Measurements from ENCODE around the gene MSTN. TPM values are rescaled to one million over a fixed set of nuclear protein-coding genes. Genes with fewer than 3 reads are reported as not detected.

Gene MSTN
- 0.19 TPM for total RNA-seq
- 1.1 TPM for polyA plus RNA-seq
- long read RNA-seq, donor 1, result 0 reads
- long read RNA-seq, donor 2, partial matches to known transcripts, result 0 of 1 reads
- long read RNA-seq, donor 2, other reads (novel, unspliced or antisense), result 0 of 1 reads
- long read RNA-seq, donor 3, result 0 reads
- long read RNA-seq, donor 4, result 0 reads
- long read RNA-seq, donor 5, result 0 reads
- long read RNA-seq, donor 6, result 0 reads
- long read RNA-seq, donor 7, result 0 reads
- long read RNA-seq, donor 8, result 0 reads
- long read RNA-seq, donor 9, result 0 reads
- long read RNA-seq, donor 10, result 0 reads

DNA sequence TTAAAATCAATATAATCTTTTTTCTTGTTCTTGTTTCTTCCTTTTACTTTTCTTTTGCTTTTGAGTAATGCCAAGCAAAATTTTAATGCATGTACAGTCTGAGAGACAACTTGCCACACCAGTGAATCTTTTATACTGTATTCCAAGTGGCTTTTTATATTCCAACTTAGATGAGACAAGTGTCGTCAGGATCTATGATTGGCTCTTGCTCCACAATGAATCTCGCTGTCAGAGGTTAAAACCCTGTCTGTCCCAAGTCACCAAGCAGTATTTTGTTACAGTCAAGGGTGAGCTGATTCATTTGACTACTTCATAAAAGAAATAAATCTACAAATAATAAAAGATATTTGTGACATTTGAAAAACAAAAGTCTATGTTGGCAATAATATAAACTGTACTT lies at the start of gene MSTN:
TSS of gene MSTN (minus strand) at position 129 of the 400 bp plus-strand sequence. CDS start 133 bp downstream, outside the sequence.
- no peak for DNase-seq (ENCODE audit: low read depth in 6 of 9, low spot score in 9 of 9)
- 94% methylated on average over 2 of the region's 2 CpGs for WGBS
- Histone ChIP-seq H3K9me3 (ENCODE audit: control insufficient read depth in 2 of 2, insufficient read depth in 1 of 2, low read length in 1 of 2) (no peaks in the 10 kb centered on the region), H3K4me1 (ENCODE audit: control insufficient read depth in 2 of 2, insufficient read depth in 2 of 2, low read length in 2 of 2) (no peaks in the 10 kb centered on the region), H3K36me3 (ENCODE audit: control insufficient read depth in 2 of 2, insufficient read depth in 2 of 2, low read length in 1 of 2) (no peaks in the 10 kb centered on the region), H3K27me3 (ENCODE audit: control insufficient read depth in 2 of 2, insufficient read depth in 1 of 2, low read length in 1 of 2) (no peaks in the 10 kb centered on the region), H3K4me3 (ENCODE audit: low read length in 2 of 2) (no peak within 1 kb of the TSS), H3K27ac (ENCODE audit: low read depth in 1 of 2, low read length in 1 of 2) (no peak within 1 kb of the TSS)

DNA sequence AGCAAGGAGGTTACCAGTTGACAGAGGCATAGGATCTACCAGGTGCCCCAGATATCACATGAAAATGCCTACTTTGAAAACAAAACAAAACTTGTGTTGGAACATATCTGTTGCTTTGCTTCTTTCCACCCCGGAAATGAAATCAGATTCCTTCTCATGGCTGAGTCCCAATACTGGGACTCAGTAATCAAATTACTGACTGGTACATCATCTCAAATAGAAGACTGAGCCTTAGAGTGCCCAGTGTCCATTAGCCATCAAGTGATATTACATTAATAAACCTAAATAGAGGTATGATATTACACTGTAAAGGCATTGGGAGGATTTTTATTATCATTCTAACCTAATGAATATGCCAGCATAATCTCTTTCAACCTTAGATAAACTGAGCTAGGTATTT lies 48.6 kb upstream of the MSTN start:
- WGBS, result 95% methylated on average over 1 of the region's 1 CpG
- H3K27me3 ChIP-seq (ENCODE audit: control insufficient read depth in 2 of 2, insufficient read depth in 1 of 2, low read length in 1 of 2), result no peaks in the 10 kb centered on the region

DNA sequence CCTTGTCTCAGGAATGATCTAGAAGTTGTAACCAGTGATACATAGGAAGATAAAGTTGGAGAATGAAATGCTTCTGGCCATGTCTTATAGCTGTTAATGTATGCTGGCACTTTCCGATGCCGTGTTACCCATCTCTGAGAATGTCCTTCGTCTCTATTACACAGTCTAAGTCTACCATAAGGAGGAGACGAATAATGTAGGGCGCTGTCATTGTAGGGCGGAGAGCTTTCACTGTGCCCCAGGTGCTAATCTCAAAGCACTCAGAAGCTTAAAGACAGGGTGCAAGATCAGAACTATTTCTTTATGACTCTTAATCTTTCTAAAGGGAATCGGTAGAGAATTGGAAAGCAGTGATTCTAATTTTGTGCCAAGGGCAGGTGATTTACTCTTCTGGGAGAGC lies 48.2 kb upstream of the MSTN start:
- H3K4me1 ChIP-seq (ENCODE audit: control insufficient read depth in 2 of 2, insufficient read depth in 2 of 2, low read length in 2 of 2), result no peaks in the 10 kb centered on the region
- no peaks in the 10 kb centered on the region for H3K36me3 ChIP-seq (ENCODE audit: control insufficient read depth in 2 of 2, insufficient read depth in 2 of 2, low read length in 1 of 2)
- no peaks in the 10 kb centered on the region for H3K27me3 ChIP-seq (ENCODE audit: control insufficient read depth in 2 of 2, insufficient read depth in 1 of 2, low read length in 1 of 2)
- no peak overlapping the region for H3K4me3 ChIP-seq (ENCODE audit: low read length in 2 of 2)
- H3K9me3 ChIP-seq (ENCODE audit: control insufficient read depth in 2 of 2, insufficient read depth in 1 of 2, low read length in 1 of 2), result no peaks in the 10 kb centered on the region
- no peak for DNase-seq (ENCODE audit: low read depth in 6 of 9, low spot score in 9 of 9)
- 98% methylated on average over 7 of the region's 7 CpGs for WGBS
- H3K27ac ChIP-seq (ENCODE audit: low read depth in 1 of 2, low read length in 1 of 2), result no peak overlapping the region

More for the DNA sequence above, 48.6 kb upstream of the MSTN start:
- no peak for DNase-seq (ENCODE audit: low read depth in 6 of 9, low spot score in 9 of 9)
- Histone ChIP-seq H3K4me1 (ENCODE audit: control insufficient read depth in 2 of 2, insufficient read depth in 2 of 2, low read length in 2 of 2) (no peaks in the 10 kb centered on the region), H3K9me3 (ENCODE audit: control insufficient read depth in 2 of 2, insufficient read depth in 1 of 2, low read length in 1 of 2) (no peaks in the 10 kb centered on the region), H3K27ac (ENCODE audit: low read depth in 1 of 2, low read length in 1 of 2) (no peak overlapping the region), H3K36me3 (ENCODE audit: control insufficient read depth in 2 of 2, insufficient read depth in 2 of 2, low read length in 1 of 2) (no peaks in the 10 kb centered on the region), H3K4me3 (ENCODE audit: low read length in 2 of 2) (no peak overlapping the region)

DNA sequence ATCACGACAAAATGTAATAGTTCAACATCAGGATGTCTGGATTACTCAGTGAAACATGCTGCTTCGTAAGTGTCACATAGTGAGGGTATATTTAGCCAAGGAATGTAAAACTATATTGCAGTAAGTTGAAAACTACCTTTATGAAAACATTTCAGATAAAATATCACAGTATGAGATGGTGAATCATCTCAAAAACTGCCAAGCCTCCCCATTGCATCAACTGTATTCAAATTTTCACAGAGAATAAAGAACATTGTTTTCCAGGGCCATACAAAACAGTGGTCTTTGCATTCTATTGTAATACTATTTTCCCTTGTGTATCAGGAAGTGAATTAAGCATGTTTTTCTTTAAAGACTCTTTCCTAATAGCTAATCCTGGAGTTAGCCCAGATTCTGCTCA lies 47.6 kb upstream of the MSTN start:
- Histone ChIP-seq H3K4me1 (ENCODE audit: control insufficient read depth in 2 of 2, insufficient read depth in 2 of 2, low read length in 2 of 2) (no peaks in the 10 kb centered on the region), H3K36me3 (ENCODE audit: control insufficient read depth in 2 of 2, insufficient read depth in 2 of 2, low read length in 1 of 2) (no peaks in the 10 kb centered on the region), H3K27me3 (ENCODE audit: control insufficient read depth in 2 of 2, insufficient read depth in 1 of 2, low read length in 1 of 2) (no peaks in the 10 kb centered on the region), H3K27ac (ENCODE audit: low read depth in 1 of 2, low read length in 1 of 2) (no peak overlapping the region), H3K9me3 (ENCODE audit: control insufficient read depth in 2 of 2, insufficient read depth in 1 of 2, low read length in 1 of 2) (no peaks in the 10 kb centered on the region), H3K4me3 (ENCODE audit: low read length in 2 of 2) (no peak overlapping the region)
- no peak for DNase-seq (ENCODE audit: low read depth in 6 of 9, low spot score in 9 of 9)
- WGBS, result 89% methylated on average over 2 of the region's 2 CpGs

DNA sequence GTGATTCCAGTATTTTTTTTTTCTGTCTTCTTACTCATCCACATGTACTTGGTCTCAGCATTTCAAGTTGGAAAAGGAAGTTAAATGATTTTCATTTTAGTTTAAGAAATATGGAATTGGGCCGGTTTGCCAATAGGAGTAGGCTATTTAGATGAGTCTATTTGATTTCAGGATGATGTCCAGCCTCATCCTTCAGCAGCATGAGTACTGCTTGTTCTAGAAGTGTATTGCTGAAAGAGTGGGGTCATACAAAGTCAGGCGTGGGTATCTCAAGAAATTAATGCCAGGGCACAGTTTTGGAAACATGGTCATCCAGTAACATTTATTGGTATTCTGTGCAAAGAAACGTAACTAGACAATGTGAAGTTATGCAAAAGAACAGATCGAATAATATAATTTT lies 44.9 kb upstream of the MSTN start:
- no peak for DNase-seq (ENCODE audit: low read depth in 6 of 9, low spot score in 9 of 9)
- no peak overlapping the region for H3K4me3 ChIP-seq (ENCODE audit: low read length in 2 of 2)
- H3K36me3 ChIP-seq (ENCODE audit: control insufficient read depth in 2 of 2, insufficient read depth in 2 of 2, low read length in 1 of 2), result no peaks in the 10 kb centered on the region
- H3K4me1 ChIP-seq (ENCODE audit: control insufficient read depth in 2 of 2, insufficient read depth in 2 of 2, low read length in 2 of 2), result no peaks in the 10 kb centered on the region
- H3K27ac ChIP-seq (ENCODE audit: low read depth in 1 of 2, low read length in 1 of 2), result no peak overlapping the region
- WGBS, result 98% methylated on average over 4 of the region's 4 CpGs
- H3K9me3 ChIP-seq (ENCODE audit: control insufficient read depth in 2 of 2, insufficient read depth in 1 of 2, low read length in 1 of 2), result no peaks in the 10 kb centered on the region
- no peaks in the 10 kb centered on the region for H3K27me3 ChIP-seq (ENCODE audit: control insufficient read depth in 2 of 2, insufficient read depth in 1 of 2, low read length in 1 of 2)

DNA sequence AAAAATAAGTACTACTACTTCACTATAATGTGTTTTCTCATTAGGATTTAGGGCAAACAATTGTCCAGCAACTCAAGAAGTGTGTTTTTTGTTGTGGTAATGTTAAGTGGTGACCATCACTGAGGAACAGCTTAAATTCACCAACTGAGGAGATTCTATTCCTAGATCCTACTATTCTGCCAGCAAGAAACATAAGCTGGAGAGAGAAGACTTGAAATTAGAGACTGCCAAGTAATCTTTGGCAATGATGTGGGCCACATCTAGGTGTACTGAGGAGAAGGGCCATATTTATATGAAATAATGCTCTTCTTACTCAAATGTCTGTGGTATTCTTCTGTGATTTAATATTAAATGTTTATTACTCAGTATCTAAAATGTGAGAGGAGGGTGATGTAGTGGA lies 44.3 kb upstream of the MSTN start:
- Histone ChIP-seq H3K4me1 (ENCODE audit: control insufficient read depth in 2 of 2, insufficient read depth in 2 of 2, low read length in 2 of 2) (no peaks in the 10 kb centered on the region), H3K27me3 (ENCODE audit: control insufficient read depth in 2 of 2, insufficient read depth in 1 of 2, low read length in 1 of 2) (no peaks in the 10 kb centered on the region), H3K9me3 (ENCODE audit: control insufficient read depth in 2 of 2, insufficient read depth in 1 of 2, low read length in 1 of 2) (no peaks in the 10 kb centered on the region), H3K27ac (ENCODE audit: low read depth in 1 of 2, low read length in 1 of 2) (no peak overlapping the region), H3K4me3 (ENCODE audit: low read length in 2 of 2) (no peak overlapping the region), H3K36me3 (ENCODE audit: control insufficient read depth in 2 of 2, insufficient read depth in 2 of 2, low read length in 1 of 2) (no peaks in the 10 kb centered on the region)
- no peak for DNase-seq (ENCODE audit: low read depth in 6 of 9, low spot score in 9 of 9)

DNA sequence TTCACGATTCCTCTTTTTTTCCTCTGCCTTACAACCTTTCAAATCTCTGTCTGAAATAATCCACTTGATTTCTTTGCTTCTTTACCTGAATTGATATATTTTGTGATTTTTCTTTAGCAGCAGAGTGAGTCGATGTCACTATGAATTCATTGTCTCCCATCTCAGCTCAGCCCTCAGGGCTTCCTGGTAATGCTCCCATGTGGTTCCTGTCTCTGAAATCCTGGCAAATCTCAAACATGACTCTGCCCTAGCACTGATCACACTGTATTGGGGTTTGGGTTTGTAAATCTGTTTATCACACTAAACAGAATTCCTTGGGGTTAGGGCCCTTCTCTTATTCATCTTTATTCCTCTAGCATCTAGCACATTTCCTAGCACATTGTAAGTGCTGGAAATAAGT lies 43.0 kb upstream of the MSTN start:
- no peak for DNase-seq (ENCODE audit: low read depth in 6 of 9, low spot score in 9 of 9)
- WGBS, result 90% methylated on average over 2 of the region's 2 CpGs
- Histone ChIP-seq H3K4me1 (ENCODE audit: control insufficient read depth in 2 of 2, insufficient read depth in 2 of 2, low read length in 2 of 2) (no peaks in the 10 kb centered on the region), H3K27me3 (ENCODE audit: control insufficient read depth in 2 of 2, insufficient read depth in 1 of 2, low read length in 1 of 2) (no peaks in the 10 kb centered on the region), H3K36me3 (ENCODE audit: control insufficient read depth in 2 of 2, insufficient read depth in 2 of 2, low read length in 1 of 2) (no peaks in the 10 kb centered on the region), H3K4me3 (ENCODE audit: low read length in 2 of 2) (no peak overlapping the region), H3K9me3 (ENCODE audit: control insufficient read depth in 2 of 2, insufficient read depth in 1 of 2, low read length in 1 of 2) (no peaks in the 10 kb centered on the region), H3K27ac (ENCODE audit: low read depth in 1 of 2, low read length in 1 of 2) (no peak overlapping the region)

DNA sequence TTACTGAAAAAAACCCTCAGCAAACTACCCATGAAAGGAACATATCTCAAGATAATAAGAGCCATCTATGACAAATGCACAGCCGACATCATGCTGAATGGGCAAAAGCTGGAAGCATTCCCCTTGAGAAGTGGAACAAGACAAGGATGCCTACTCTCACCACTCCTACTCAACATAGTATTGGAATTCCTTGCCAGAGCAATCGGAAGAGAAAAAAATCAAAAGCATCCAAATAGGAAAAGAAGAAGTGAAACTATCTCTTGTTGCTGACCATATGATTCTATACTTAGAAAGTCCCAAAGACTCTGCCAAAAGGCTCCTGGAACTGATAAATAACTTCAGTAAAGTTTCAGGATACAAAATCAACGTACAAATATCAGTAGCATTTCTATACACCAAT lies 40.6 kb upstream of the MSTN start:
- Histone ChIP-seq H3K4me1 (ENCODE audit: control insufficient read depth in 2 of 2, insufficient read depth in 2 of 2, low read length in 2 of 2) (no peaks in the 10 kb centered on the region), H3K4me3 (ENCODE audit: low read length in 2 of 2) (no peak overlapping the region), H3K9me3 (ENCODE audit: control insufficient read depth in 2 of 2, insufficient read depth in 1 of 2, low read length in 1 of 2) (no peaks in the 10 kb centered on the region), H3K27me3 (ENCODE audit: control insufficient read depth in 2 of 2, insufficient read depth in 1 of 2, low read length in 1 of 2) (no peaks in the 10 kb centered on the region), H3K36me3 (ENCODE audit: control insufficient read depth in 2 of 2, insufficient read depth in 2 of 2, low read length in 1 of 2) (no peaks in the 10 kb centered on the region), H3K27ac (ENCODE audit: low read depth in 1 of 2, low read length in 1 of 2) (no peak overlapping the region)
- no peak for DNase-seq (ENCODE audit: low read depth in 6 of 9, low spot score in 9 of 9)
- WGBS, result 91% methylated on average over 3 of the region's 3 CpGs

DNA sequence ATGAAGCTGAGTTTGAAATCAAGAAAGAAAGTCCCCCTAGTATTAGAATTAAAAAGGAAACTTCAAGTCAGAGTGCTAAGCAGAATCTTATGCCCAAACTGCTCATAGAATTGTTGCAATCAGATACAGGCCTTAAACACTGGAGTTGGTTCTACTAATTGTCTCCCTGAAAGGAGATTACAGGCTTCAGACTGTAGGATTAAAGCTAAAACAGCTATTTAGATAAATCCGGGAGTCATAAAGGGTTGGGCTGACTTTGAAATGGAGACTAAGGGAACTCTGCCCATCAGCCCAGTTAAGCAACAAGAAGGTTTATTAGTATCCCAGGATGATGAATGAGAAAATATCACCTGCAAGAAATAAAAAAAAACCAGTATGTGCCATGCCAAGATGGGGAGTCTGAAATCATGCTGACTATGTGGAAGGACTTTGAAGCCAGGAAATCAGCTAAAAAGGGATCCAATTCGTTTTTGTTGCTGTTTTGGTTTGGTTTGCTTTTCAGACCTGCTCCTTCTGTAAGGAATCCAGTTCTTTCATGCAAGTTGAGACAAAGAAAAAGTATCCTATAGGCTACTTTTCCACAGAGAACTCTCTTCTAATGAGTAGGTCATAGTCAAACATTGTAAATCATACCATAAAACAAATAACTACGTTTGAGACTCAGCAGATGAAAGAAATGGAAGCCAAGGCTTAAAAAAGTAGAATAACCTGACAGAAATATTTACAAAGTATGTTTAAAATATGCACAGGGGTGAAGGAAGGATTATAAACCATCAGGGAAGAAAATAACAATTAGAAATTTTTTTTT lies 37.6 kb upstream of the MSTN start:
- no peak overlapping the region for H3K4me3 ChIP-seq (ENCODE audit: low read length in 2 of 2)
- no peaks in the 10 kb centered on the region for H3K27me3 ChIP-seq (ENCODE audit: control insufficient read depth in 2 of 2, insufficient read depth in 1 of 2, low read length in 1 of 2)
- DNase-seq (ENCODE audit: low read depth in 6 of 9, low spot score in 9 of 9), result no peak
- no peaks in the 10 kb centered on the region for H3K36me3 ChIP-seq (ENCODE audit: control insufficient read depth in 2 of 2, insufficient read depth in 2 of 2, low read length in 1 of 2)
- H3K27ac ChIP-seq (ENCODE audit: low read depth in 1 of 2, low read length in 1 of 2), result no peak overlapping the region
- no peaks in the 10 kb centered on the region for H3K4me1 ChIP-seq (ENCODE audit: control insufficient read depth in 2 of 2, insufficient read depth in 2 of 2, low read length in 2 of 2)
- whole genome bisulfite sequencing, result 80% methylated on average over 3 of the region's 3 CpGs
- H3K9me3 ChIP-seq (ENCODE audit: control insufficient read depth in 2 of 2, insufficient read depth in 1 of 2, low read length in 1 of 2), result no peaks in the 10 kb centered on the region
